Stimulated activated CD8-positive, alpha-beta memory T cell treated with anti-CD3 and anti-CD28 coated beads, Interleukin-7, amount 100 ng/mL, for 1 hour (primary cell): ENCODE data around the gene DIAPH3.

ENCODE experiments used
- DNase-seq, 2 donors: peaks; one replicate each; pipeline ENCODE4 v3.0.0-alpha.2; 2020; ENCODE audit warnings: low read depth in 2 of 2

Gene DIAPH3

GRCh38 chr13:59873309-59873708, 290.4 kb downstream of the DIAPH3 start:
- no peak for DNase-seq

GRCh38 chr13:59867867-59868266, 295.9 kb downstream of the DIAPH3 start:
- no peak for DNase-seq

GRCh38 chr13:59865398-59865797, 298.3 kb downstream of the DIAPH3 start:
- no peak for DNase-seq

GRCh38 chr13:59863621-59864020, 300.1 kb downstream of the DIAPH3 start:
- DNase-seq: no peak

- no peak for DNase-seq
Observed at GRCh38 chr13:59861676-59862075, 302.1 kb downstream of the DIAPH3 start.

- DNase-seq: no peak
Observed at GRCh38 chr13:59856281-59856810, 307.4 kb downstream of the DIAPH3 start.

GRCh38 chr13:59846845-59847620, 316.7 kb downstream of the DIAPH3 start:
- no peak for DNase-seq

GRCh38 chr13:59843040-59843439, 320.7 kb downstream of the DIAPH3 start:
- DNase-seq: no peak

GRCh38 chr13:59842507-59842906, 321.2 kb downstream of the DIAPH3 start:
- no peak for DNase-seq

- no peak for DNase-seq
Observed at GRCh38 chr13:59839186-59839585, 324.5 kb downstream of the DIAPH3 start.

GRCh38 chr13:59837101-59837500, 326.6 kb downstream of the DIAPH3 start:
- no peak for DNase-seq

GRCh38 chr13:59835569-59835968, 328.2 kb downstream of the DIAPH3 start:
- DNase-seq: no peak

GRCh38 chr13:59834801-59835200, 328.9 kb downstream of the DIAPH3 start:
- DNase-seq: no peak

GRCh38 chr13:59829690-59830089, 334.0 kb downstream of the DIAPH3 start:
- no peak for DNase-seq

GRCh38 chr13:59823486-59823885, 340.2 kb downstream of the DIAPH3 start:
- no peak for DNase-seq

- DNase-seq: no peak
Observed at GRCh38 chr13:59809564-59809963, 354.2 kb downstream of the DIAPH3 start.

GRCh38 chr13:59806801-59807200, 356.9 kb downstream of the DIAPH3 start:
- DNase-seq: no peak

- DNase-seq: no peak
Observed at GRCh38 chr13:59801107-59801880, 362.4 kb downstream of the DIAPH3 start.

GRCh38 chr13:59793107-59793506, 370.6 kb downstream of the DIAPH3 start:
- DNase-seq: no peak

- DNase-seq: no peak
Observed at GRCh38 chr13:59790626-59791025, 373.1 kb downstream of the DIAPH3 start.

GRCh38 chr13:59789558-59789957, 374.2 kb downstream of the DIAPH3 start:
- DNase-seq: no peak

- DNase-seq: no peak
Observed at GRCh38 chr13:59787679-59788078, 376.0 kb downstream of the DIAPH3 start.

- DNase-seq: no peak
Observed at GRCh38 chr13:59782696-59783095, 381.0 kb downstream of the DIAPH3 start.
